ENCODE data around the gene VEPH1.

VEPH1 gene

DNA sequence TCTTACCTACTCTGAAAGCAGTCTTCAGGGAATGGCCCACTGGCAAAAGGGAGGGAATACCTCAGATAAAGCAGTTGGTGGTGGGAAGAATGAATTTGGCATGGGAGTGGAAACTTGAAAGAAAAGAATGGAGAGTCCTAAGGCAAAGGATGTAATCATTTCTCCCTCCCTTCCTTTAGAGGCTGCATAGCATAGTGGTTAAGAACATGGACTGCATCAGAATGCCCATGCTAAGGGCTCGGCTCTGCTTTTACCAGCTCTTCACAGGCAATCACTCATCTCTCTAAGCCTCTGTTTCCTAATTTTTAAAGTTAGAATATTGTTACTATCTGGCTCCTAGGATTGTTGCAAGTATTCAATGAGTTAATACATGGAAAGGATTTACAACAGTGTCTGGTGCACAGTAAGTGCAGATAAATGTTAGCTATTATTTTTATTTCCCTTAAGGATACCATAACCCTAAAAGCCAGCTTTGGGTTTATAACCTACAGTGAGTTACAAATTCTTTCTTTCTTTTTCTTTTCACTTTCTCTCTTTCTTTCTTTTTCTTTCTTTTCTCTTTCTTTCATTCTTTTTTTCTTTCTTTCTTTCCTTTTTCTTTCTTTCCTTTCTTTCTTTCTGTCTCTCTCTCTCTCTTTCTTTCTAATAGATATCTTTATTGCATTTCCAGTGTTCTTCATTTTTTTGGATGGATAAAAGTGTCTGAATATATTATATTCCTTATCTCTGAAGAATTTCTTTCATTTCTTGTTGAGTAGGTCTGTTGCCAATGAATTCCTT lies 23.6 kb downstream of the VEPH1 start:
- DNase-seq (ENCODE audit: low read depth in 3 of 3, low spot score in 1 of 3) = no peak

DNA sequence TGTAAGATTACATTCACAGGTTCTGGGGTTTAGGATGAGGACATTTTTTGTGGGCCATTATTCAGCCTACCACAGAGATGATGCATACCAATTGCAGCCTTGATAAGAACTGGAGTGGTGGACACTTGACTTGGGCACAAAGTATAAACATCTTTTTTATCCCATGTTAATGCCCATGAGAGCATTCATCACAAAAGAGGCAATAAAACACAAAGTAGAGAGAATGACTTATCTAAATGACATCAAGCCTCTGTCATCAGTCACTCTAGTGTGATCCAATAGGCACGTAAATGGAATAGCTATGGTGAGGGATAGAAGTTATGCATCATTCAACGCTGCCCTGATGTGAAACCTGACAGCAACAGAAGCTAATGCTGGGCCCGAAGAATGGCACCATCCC lies 25.8 kb downstream of the VEPH1 start:
- DNase-seq (ENCODE audit: low read depth in 3 of 3, low spot score in 1 of 3) = no peak

DNA sequence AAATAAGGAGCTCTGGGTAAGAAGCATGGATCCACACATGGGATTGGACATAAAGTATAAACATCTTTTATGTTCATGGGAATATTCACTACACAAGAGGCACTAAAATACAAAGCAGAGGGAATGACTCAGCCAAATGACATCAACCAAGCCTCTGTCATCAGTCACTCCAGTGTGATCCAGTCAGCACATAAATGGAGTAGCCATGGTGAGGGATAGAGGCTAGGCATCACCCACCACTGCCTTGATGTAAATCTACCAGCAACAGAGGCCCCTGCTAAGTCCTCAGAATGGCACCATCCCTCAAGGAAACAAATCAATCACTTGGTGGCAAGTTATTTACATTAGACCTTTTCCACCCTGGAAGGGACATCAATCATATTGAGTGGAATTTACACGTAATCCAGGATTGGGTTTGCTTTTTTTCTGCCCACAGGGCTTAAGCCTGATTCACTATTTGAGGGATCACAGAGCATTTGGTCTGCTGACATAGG lies 27.2 kb downstream of the VEPH1 start:
- no peak for DNase-seq (ENCODE audit: low read depth in 3 of 3, low spot score in 1 of 3)

DNA sequence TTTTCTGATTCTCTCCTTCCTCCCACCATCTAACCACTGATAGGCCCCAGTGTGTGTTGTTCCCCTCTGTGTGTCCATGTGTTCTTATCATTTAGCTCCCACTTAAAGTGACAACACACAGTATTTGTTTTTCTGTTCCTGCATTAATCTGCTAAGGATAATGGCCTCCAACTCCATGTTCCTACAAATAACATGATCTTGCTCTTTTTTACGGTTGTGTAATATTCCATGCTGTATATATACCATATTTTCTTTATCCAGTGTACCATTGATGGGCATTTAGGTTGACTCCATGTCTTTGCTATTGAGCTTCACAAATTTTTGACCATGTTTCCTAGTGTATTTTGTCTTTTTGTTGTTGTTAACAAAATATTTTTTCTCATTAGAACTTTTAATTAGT lies 30.6 kb downstream of the VEPH1 start:
- DNase-seq (ENCODE audit: low read depth in 3 of 3, low spot score in 1 of 3) = no peak

DNA sequence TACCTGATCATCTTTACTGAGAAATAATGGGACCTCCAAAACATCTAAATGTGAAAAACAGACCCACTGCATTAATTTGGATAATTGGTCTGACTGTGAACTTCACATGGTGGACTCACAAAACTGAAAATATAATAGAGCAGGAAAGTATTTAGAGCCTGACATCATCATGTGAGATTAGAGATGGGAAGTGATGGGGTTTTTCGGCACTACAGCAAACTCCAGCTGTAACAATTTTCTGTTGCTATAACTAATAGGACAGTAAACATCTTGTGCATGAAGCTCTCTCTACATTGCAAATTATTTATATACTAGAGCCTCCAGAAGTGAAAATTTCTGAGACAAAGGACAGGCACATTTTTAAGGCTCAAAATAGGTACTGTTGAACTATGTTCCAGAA lies 32.2 kb downstream of the VEPH1 start:
- no peak for DNase-seq (ENCODE audit: low read depth in 3 of 3, low spot score in 1 of 3)

DNA sequence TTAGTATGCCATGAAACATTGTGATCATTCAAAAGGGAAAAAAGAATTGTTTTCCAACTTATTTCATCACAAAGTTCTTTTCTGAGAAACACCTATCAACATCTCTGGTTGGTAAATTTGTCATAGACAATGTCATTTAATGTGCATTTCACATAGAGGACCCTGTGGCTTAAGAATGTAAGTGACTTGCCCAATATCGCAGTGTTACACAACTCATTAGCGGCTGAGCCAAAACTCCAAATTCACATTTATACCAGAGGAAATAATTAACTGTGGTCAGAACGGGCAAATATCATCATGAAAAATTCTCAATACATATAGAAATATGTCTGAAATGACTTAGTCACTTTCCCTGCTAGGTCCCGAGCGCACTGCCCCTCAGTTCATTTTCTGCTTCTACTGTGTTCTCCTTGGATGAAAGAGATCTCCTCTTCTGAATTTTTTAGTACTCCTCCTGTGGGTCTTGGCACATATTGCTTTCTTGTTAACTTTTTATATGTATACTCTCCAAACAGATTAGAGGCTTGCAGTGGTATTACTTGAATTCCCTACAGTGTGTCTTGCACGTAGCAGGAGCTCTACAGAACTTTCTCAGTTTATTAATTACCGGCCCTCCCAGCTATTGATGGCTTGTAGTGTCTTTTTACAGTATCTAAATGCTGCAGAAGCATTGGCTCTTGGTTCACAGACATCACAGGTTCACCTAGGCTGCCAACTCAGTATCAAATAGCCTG lies 33.5 kb downstream of the VEPH1 start:
- DNase-seq (ENCODE audit: low read depth in 3 of 3, low spot score in 1 of 3) = no peak

DNA sequence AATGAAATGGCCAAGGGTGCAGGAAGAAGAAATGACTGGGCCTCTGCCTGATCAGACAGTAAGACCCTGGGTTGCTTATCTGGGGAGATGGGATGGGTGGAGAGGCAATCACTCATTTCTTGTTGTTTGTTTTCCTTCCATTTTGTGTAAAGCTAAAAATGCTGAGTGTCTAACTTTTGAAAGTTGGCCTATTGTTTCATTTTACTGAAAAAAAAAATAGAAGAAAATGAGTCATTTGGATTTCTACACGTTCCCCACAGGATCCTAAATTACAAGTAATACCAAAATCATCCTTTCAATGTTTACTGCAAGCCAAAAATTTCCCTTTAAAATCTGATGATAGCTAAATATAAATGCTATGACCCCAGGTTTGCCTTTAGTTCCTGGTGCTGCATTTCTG lies 36.0 kb downstream of the VEPH1 start:
- DNase-seq (ENCODE audit: low read depth in 3 of 3, low spot score in 1 of 3) = no peak

DNA sequence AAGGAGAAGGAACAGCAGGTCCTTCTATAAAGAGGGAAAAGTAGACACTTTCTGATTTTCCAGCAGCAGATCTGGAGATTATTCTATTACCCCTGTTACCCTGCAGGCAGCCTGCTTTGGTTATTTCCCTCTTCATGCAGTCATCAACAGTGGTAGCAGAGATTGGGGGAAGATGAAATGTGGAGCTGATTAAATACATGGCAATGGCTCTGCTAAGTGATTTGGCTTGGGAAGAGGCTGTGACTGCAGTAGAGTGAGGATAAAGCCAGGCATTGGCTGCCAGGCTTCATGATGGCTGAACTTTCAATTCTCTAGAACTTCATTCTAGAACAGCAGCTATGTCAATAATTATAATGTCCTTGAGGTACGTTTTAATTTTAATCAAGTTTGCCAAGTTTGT lies 37.5 kb downstream of the VEPH1 start:
- DNase-seq (ENCODE audit: low read depth in 3 of 3, low spot score in 1 of 3) = no peak

- no peak for DNase-seq (ENCODE audit: low read depth in 3 of 3, low spot score in 1 of 3)
Measured at GRCh38 chr3:157464321-157464720, 38.9 kb downstream of the VEPH1 start.

- DNase-seq (ENCODE audit: low read depth in 3 of 3, low spot score in 1 of 3) = no peak
Measured at GRCh38 chr3:157463816-157464215, 39.4 kb downstream of the VEPH1 start.

GRCh38 chr3:157460253-157460652 lies 43.0 kb downstream of the VEPH1 start:
- DNase-seq (ENCODE audit: low read depth in 3 of 3, low spot score in 1 of 3) = no peak

DNA sequence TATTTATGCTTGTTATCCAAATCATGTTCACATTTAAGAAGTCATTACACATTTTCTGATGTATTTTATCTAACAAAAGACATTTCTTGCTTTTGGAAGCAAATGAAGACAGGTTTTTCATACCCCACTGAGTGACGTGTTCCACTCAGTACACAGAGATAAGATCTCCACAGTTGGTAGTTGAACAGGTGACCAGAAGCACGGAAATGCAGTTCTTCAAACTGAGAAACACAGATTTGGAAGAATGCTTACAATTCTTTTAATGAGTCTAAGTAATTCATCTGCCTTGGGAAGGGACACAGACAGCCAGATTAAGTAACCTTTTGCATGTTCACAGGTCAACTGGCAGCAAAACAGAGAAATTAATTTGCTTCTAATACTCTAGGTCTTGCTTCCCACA lies 43.5 kb downstream of the VEPH1 start:
- no peak for DNase-seq (ENCODE audit: low read depth in 3 of 3, low spot score in 1 of 3)

DNA sequence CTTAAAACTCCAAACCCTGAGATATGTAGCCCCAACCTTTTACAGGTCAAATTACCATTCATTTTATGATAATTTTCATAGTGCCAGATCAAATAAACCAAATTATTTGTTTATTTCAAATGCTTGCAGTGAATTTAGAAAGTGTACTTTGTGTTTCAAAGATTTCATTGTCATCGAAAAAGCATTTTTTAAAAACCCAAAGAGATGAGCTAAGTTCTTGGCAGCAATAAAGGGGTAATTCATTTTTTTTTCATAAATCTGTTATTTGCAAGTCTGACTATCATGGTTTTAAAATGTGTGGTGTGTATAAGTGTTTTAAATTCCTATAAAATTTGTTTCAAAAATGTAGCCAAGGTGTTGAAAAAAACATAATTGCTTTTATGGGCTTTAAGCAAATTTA lies 49.4 kb downstream of the VEPH1 start:
- no peak for DNase-seq (ENCODE audit: low read depth in 3 of 3, low spot score in 1 of 3)

DNA sequence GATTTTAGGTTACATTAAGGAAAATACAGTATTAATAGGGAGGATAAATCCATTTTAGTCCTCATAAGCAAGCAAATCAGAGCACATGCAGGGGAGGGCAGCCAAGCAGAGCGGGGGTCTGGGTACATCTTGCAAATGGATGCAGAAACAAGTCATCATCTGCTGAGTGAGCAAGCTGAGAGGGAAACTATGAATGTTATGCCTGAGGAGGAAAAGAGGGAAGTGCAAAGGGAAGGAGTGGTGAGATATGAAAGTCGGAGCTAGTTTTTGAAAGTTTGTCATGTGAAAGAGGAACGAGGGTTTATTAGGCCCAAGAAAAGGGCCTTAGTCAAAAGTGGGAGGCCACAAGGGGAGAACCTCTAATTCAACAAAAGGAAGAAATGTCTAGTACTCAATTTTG lies 51.1 kb downstream of the VEPH1 start:
- DNase-seq (ENCODE audit: low read depth in 3 of 3, low spot score in 1 of 3) = no peak

GRCh38 chr3:157447026-157447694 lies 56.1 kb downstream of the VEPH1 start:
- no peak for DNase-seq (ENCODE audit: low read depth in 3 of 3, low spot score in 1 of 3)

GRCh38 chr3:157445857-157446256 lies 57.4 kb downstream of the VEPH1 start:
- no peak for DNase-seq (ENCODE audit: low read depth in 3 of 3, low spot score in 1 of 3)

DNA sequence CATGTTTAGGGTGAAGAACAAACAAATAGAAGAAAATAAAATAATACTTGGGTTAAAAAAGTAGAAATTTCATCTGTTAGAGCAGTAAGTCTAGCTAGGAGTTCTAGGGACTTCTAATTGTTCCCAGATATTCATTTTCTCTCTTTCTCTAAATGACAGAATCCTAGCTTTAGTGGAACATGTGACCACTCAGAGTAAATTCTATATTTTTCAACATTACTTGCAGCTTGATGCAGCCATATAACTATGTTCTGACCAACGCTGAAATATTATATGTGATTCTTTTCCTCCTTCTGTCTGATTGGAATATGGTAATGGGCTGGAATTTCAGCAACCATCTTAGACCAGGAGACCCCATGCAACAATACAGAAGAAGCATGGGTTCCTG lies 58.4 kb downstream of the VEPH1 start:
- no peak for DNase-seq (ENCODE audit: low read depth in 3 of 3, low spot score in 1 of 3)

- DNase-seq (ENCODE audit: low read depth in 3 of 3, low spot score in 1 of 3) = no peak
Measured at GRCh38 chr3:157443905-157444796, 59.1 kb downstream of the VEPH1 start.

GRCh38 chr3:157442729-157443128 lies 60.5 kb downstream of the VEPH1 start:
- DNase-seq (ENCODE audit: low read depth in 3 of 3, low spot score in 1 of 3) = no peak

DNA sequence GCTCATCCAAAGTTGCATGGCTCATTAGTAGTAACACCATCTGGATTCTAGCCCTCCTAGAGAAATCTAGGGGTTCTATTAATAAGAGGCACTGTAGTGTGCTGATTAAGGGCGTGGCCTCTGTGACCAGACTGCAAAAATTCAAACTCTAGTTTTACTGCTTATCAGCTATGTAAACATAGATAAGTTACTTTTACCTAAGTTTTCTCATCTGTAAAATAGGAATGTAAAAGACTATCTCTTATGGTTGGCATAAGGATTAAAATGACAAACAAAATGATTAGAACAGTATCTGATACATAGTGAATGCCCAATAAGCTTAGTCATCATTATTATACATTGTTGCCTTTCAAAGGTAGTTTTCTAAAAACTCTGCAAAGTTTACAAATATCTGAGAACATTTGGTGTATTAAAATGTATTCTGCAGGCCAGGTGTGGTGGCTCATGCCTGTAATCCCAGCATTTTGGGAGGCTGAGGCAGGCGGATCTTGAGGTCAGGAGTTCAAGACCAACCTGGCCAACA lies 62.1 kb downstream of the VEPH1 start:
- DNase-seq (ENCODE audit: low read depth in 3 of 3, low spot score in 1 of 3) = no peak

DNA sequence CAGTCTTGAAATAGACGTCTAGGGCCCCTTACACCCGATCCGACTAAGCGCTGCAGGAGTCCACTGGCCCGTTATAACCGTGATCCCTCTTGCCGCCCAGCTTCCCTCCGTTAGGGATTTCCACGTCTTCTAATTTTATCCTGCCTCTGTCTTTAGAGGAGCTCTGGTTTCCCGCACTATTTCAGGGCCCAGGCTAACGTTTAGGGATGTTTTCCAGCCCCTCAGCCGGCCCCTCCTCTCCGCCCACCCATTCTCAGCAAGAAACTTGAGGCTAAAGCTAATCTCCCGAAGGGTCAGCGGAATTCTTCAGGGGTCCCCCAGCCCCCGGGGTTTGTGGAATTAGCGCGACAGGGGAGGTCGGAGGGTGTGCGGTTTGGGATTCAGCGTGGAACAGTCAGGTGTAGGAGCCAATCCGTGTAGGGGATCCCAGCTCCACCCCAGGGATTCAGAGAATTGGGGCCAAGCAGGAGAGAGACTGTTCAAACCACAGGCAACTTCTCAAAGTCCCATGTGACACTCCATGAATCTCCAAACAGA lies 65.0 kb downstream of the VEPH1 start:
- DNase-seq (ENCODE audit: low read depth in 3 of 3, low spot score in 1 of 3) = no peak

Data from stimulated activated CD4-positive, alpha-beta T cell treated with anti-CD3 and anti-CD28 coated beads, TNF-alpha, amount 100 ng/mL, for 1 hour (primary cell).